CD14-positive monocyte (primary cell): ENCODE results near the gene NPW. TPM values are rescaled to one million over a fixed set of nuclear protein-coding genes. Genes with fewer than 3 reads are reported as not detected.

ENCODE experiments used
- DNase-seq, 3 donors: peaks; one replicate each; pipeline ENCODE4 v3.0.0-alpha.2; 2011 to 2022
- H2AFZ ChIP-seq: 2 replicates; pipeline ENCODE4 v1.6.0; 2012; ENCODE audit warnings: mild to moderate bottlenecking, low read depth, low read length, inconsistent platforms; ENCODE audit not compliant: insufficient read depth, poor library complexity, severe bottlenecking
- H3K27ac ChIP-seq, 2 donors: 1 replicate in 1 of 2; 2 replicates in 1 of 2; pipeline ENCODE4 v1.5.1; 2012 to 2013; ENCODE audit warnings: low read length in 2 of 2, control low read depth in 1 of 2, inconsistent platforms in 1 of 2, low read depth in 1 of 2, mild to moderate bottlenecking in 1 of 2
- H3K27me3 ChIP-seq, 2 donors: one replicate each; pipeline versions ENCODE4 v1.6.0 to v1.6.1; 2011 to 2013; ENCODE audit warnings: low read length in 2 of 2; ENCODE audit not compliant: control insufficient read depth in 2 of 2, insufficient read depth in 2 of 2
- H3K36me3 ChIP-seq, 2 donors: replicated peaks in 1 of 2; 1 replicate in 1 of 2; 2 replicates in 1 of 2; pipeline versions ENCODE4 v1.5.1 to v1.6.1; 2012 to 2013; ENCODE audit warnings: low read length in 2 of 2, control low read depth in 1 of 2, inconsistent platforms in 1 of 2, mild to moderate bottlenecking in 1 of 2; ENCODE audit not compliant: insufficient read depth in 2 of 2, control insufficient read depth in 1 of 2
- H3K4me1 ChIP-seq, 2 donors: 1 replicate in 1 of 2; 2 replicates in 1 of 2; pipeline versions ENCODE4 v1.5.1 to v1.6.1; 2012 to 2013; ENCODE audit warnings: low read length in 2 of 2, control low read depth in 1 of 2, inconsistent platforms in 1 of 2, mild to moderate bottlenecking in 1 of 2, moderate library complexity in 1 of 2; ENCODE audit not compliant: insufficient read depth in 2 of 2, control insufficient read depth in 1 of 2
- H3K4me2 ChIP-seq: replicated peaks from 2 replicates; pipeline ENCODE3; 2012; ENCODE audit warnings: low read length, moderate library complexity, mild to moderate bottlenecking; ENCODE audit not compliant: poor library complexity, severe bottlenecking; ENCODE audit errors: extremely low read depth
- H3K4me3 ChIP-seq, 3 experiments: fragments of 200-600 bp in 1 of 3; sonication (generic) in 1 of 3; replicated peaks in 1 of 3; 1 replicate in 2 of 3; 2 replicates in 1 of 3; pipeline ENCODE4 v1.5.1; 2011 to 2013; ENCODE audit warnings: low read length in 3 of 3, mild to moderate bottlenecking in 3 of 3, control low read depth in 2 of 3, low read depth in 2 of 3, inconsistent platforms in 1 of 3, moderate library complexity in 1 of 3
- H3K79me2 ChIP-seq: 2 replicates; pipeline ENCODE4 v1.6.0; 2012; ENCODE audit warnings: mild to moderate bottlenecking, control low read depth, inconsistent platforms, low read length, moderate library complexity; ENCODE audit not compliant: insufficient read depth
- H3K9ac ChIP-seq: 2 replicates; pipeline ENCODE4 v1.6.0; 2017; ENCODE audit warnings: low read length, mild to moderate bottlenecking; ENCODE audit not compliant: insufficient read depth, poor library complexity, severe bottlenecking
- H3K9me3 ChIP-seq, 2 donors: replicated peaks in 1 of 2; 1 replicate in 1 of 2; 2 replicates in 1 of 2; pipeline versions ENCODE4 v1.5.1 to v1.6.1; 2012 to 2013; ENCODE audit warnings: low read length in 2 of 2, control low read depth in 1 of 2; ENCODE audit not compliant: control insufficient read depth in 1 of 2, insufficient read depth in 1 of 2
- H4K20me1 ChIP-seq: 2 replicates; pipeline ENCODE4 v1.6.0; 2012; ENCODE audit warnings: mild to moderate bottlenecking, low read length, control low read depth, moderate library complexity; ENCODE audit not compliant: insufficient read depth
- H3K27ac Mint-ChIP-seq, 7 donors: one replicate each; pipeline ENCODE4 v1.8.0; 2020; ENCODE audit warnings: mild to moderate bottlenecking in 7 of 7, mixed read lengths in 7 of 7, moderate library complexity in 6 of 7, inconsistent platforms in 2 of 7
- H3K27me3 Mint-ChIP-seq, 3 donors: one replicate each; pipeline ENCODE4 v1.8.0; 2021 to 2022; ENCODE audit warnings: low read depth in 3 of 3, mild to moderate bottlenecking in 3 of 3, mixed read lengths in 3 of 3, moderate library complexity in 3 of 3, inconsistent platforms in 1 of 3
- H3K36me3 Mint-ChIP-seq, 2 donors: one replicate each; pipeline ENCODE4 v1.8.0; 2020; ENCODE audit warnings: mixed read lengths in 2 of 2, inconsistent platforms in 1 of 2, mild to moderate bottlenecking in 1 of 2
- H3K4me1 Mint-ChIP-seq: one replicate; pipeline ENCODE4 v1.8.0; 2020; ENCODE audit warnings: mild to moderate bottlenecking, mixed read lengths
- H3K4me3 Mint-ChIP-seq, 2 donors: one replicate each; pipeline ENCODE4 v1.8.0; 2020; ENCODE audit warnings: mild to moderate bottlenecking in 2 of 2, mixed read lengths in 2 of 2, moderate library complexity in 1 of 2
- H3K9me3 Mint-ChIP-seq, 7 donors: one replicate each; pipeline ENCODE4 v1.8.0; 2020 to 2022; ENCODE audit warnings: mixed read lengths in 7 of 7, mild to moderate bottlenecking in 6 of 7, moderate library complexity in 6 of 7, inconsistent platforms in 2 of 7
- WGBS: methylation state at CpG from one replicate; pipeline ENCODE4 v1.1.5; 2013; ENCODE audit warnings: missing lambda C conversion rate; ENCODE audit not compliant: insufficient coverage; 5-methylcytosine and 5-hydroxymethylcytosine counted together
- intact Hi-C, 2 donors: fragments of 100-400 bp; cut with micrococcal nuclease; formaldehyde crosslinking; loops; one replicate each; pipeline versions ENCODE4 v1.15.0 to v1.15.1; 2023
- polyA plus RNA-seq, 3 donors: library from polyadenylated mRNA; depleted of rRNA in 1 of 3; unstranded in 2 of 3; stranded (reverse) in 1 of 3; fragments of 300-500 nt in 2 of 3; fragments of >200 nt in 1 of 3; fragmentation: Illumina TruSeq in 2 of 3; gene quantifications; 1 replicate in 2 of 3; 2 replicates in 1 of 3; pipeline ENCODE4 v1.2.3, GENCODE V29; 2012 to 2021
- TF ChIP-seq, protein P1 (sequence below): fragments of 200-600 bp; IDR thresholded peaks from one replicate; pipeline ENCODE4 v1.8.0; 2022; ENCODE audit warnings: antibody characterized with exemption, mild to moderate bottlenecking

NPW gene
- polyA plus RNA-seq, 3 donors, result not detected

DNA sequence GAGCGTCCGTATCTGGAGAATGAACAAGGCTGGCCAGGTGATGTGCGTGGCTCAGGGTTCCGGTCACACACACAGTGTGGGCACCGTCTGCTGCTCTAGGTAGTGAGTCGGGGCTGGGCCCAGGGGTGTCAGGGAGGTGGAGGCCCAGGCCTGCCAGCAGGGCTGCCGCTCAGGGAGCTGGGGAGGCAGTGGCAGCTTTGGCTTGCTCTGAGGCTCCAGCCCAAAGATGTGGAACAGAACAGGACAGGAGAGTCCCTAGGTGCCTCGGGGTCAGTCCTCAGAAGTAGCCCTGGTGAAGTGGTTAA lies 43.4 kb upstream of the NPW start:
- intact Hi-C loops, result no loop called here
- H3K36me3 Mint-ChIP-seq, result peaks cover 41 to 48% of the 10 kb centered on the region in 2 donors

GRCh38 chr16:1976951-1977874 lies 42.4 kb upstream of the NPW start:
- Mint-ChIP-seq H3K27ac (no peak overlapping the region), H3K4me1 (peaks cover 10% of the 10 kb centered on the region), H3K36me3 (peaks cover 44 to 48% of the 10 kb centered on the region in 2 donors), H3K27me3 (peaks cover 34 to 47% (median 37%) of the 10 kb centered on the region in 3 donors), H3K4me3 (no peak overlapping the region), H3K9me3 (peaks cover 0 to 6% (median 1%) of the 10 kb centered on the region in 7 donors)
- DNase-seq, result no peak
- H3K27me3 ChIP-seq, result peaks cover 26 to 37% of the 10 kb centered on the region in 2 donors
- TF ChIP-seq, protein P1, sequence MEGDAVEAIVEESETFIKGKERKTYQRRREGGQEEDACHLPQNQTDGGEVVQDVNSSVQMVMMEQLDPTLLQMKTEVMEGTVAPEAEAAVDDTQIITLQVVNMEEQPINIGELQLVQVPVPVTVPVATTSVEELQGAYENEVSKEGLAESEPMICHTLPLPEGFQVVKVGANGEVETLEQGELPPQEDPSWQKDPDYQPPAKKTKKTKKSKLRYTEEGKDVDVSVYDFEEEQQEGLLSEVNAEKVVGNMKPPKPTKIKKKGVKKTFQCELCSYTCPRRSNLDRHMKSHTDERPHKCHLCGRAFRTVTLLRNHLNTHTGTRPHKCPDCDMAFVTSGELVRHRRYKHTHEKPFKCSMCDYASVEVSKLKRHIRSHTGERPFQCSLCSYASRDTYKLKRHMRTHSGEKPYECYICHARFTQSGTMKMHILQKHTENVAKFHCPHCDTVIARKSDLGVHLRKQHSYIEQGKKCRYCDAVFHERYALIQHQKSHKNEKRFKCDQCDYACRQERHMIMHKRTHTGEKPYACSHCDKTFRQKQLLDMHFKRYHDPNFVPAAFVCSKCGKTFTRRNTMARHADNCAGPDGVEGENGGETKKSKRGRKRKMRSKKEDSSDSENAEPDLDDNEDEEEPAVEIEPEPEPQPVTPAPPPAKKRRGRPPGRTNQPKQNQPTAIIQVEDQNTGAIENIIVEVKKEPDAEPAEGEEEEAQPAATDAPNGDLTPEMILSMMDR, result no peak
- peaks cover 45 to 47% of the 10 kb centered on the region in 2 donors for H3K36me3 ChIP-seq
- no peak overlapping the region for H3K4me3 ChIP-seq
- H3K9me3 ChIP-seq, result peaks cover 0 to 13% of the 10 kb centered on the region in 2 donors
- H4K20me1 ChIP-seq, result peaks cover 4% of the 10 kb centered on the region
- H3K9ac ChIP-seq, result no peak overlapping the region
- H3K4me2 ChIP-seq, result no peak overlapping the region
- 96% methylated on average over 20 of the region's 33 CpGs for WGBS
- intact Hi-C loops, result no loop called here
- no peak overlapping the region for H2AFZ ChIP-seq
- H3K27ac ChIP-seq, result no peak overlapping the region
- H3K4me1 ChIP-seq, result peaks cover 9 to 11% of the 10 kb centered on the region in 2 donors
- peaks cover 8% of the 10 kb centered on the region for H3K79me2 ChIP-seq

More for the DNA sequence above, 43.4 kb upstream of the NPW start:
- H3K27ac Mint-ChIP-seq, result no peak overlapping the region
- peaks cover 24 to 37% (median 27%) of the 10 kb centered on the region in 3 donors for H3K27me3 Mint-ChIP-seq
- 99% methylated on average over 6 of the region's 8 CpGs for WGBS
- peaks cover 16 to 26% of the 10 kb centered on the region in 2 donors for H3K27me3 ChIP-seq
- H3K4me3 ChIP-seq, result no peak overlapping the region
- no peak overlapping the region for H3K4me2 ChIP-seq
- H3K79me2 ChIP-seq, result peaks cover 11% of the 10 kb centered on the region
- no peak overlapping the region for H3K9ac ChIP-seq
- H3K4me1 ChIP-seq, result peaks cover 12 to 15% of the 10 kb centered on the region in 2 donors
- H3K4me3 Mint-ChIP-seq, result no peak overlapping the region
- no peak overlapping the region for H3K27ac ChIP-seq
- no peak overlapping the region for H2AFZ ChIP-seq
- DNase-seq, result no peak
- peaks cover 45 to 47% of the 10 kb centered on the region in 2 donors for H3K36me3 ChIP-seq
- H3K9me3 Mint-ChIP-seq, result peaks cover 0 to 3% (median 0%) of the 10 kb centered on the region in 7 donors
- TF ChIP-seq, protein P1, result no peak
- peaks cover 16% of the 10 kb centered on the region for H3K4me1 Mint-ChIP-seq
- peaks cover 4% of the 10 kb centered on the region for H4K20me1 ChIP-seq
- peaks cover 0 to 3% of the 10 kb centered on the region in 2 donors for H3K9me3 ChIP-seq
